ENCODE results near the gene P2RX5. TPM values are rescaled to one million over a fixed set of nuclear protein-coding genes. Genes with fewer than 3 reads are reported as not detected.
"Not testable (repeated sequence)": the region's sequence is repeated elsewhere in the genome, so short reads cannot be mapped to it uniquely, and the experiment has no call there.

P2RX5 gene
- total and polyA plus RNA-seq, 11 donors, result 5.4 to 108 (median 14.3) TPM

DNA sequence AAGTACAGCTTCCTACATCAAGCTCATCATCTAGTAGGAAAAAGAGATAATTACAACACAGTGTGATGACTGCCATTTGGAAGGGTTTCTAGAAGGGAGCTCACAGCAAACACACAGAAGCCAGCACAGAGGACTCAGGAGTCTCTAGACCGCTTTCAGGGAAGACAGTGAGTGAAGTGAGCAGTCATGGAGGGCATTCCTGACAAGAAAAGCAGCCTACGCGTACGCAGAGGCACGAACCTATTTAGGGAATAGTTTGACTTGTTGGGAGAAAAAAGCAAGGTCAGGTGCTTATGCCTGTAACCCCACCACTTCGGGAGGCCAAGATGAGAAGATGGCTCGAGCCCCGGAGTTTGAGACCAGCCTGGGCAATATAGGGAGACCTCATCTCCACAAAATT lies 19.3 kb upstream of the P2RX5 start:
- Histone ChIP-seq H3K27ac (no peak overlapping the region), H3K9me3 (no peaks in the 10 kb centered on the region), H3K27me3 (no peaks in the 10 kb centered on the region), H3K36me3 (peaks cover 6 to 88% (median 69%) of the 10 kb centered on the region in 9 donors), H3K4me1 (peaks cover 0 to 48% (median 2%) of the 10 kb centered on the region in 12 donors), H3K4me3 (no peak overlapping the region)
- DNase-seq (no peak), ATAC-seq (no peak)
- WGBS, 4 donors, result 83 to 95% (median 87%) methylated on average over 8 of the region's 8 CpGs
- intact Hi-C loops (cut with DNase I), result no loop called here
- TF ChIP-seq, protein P1, sequence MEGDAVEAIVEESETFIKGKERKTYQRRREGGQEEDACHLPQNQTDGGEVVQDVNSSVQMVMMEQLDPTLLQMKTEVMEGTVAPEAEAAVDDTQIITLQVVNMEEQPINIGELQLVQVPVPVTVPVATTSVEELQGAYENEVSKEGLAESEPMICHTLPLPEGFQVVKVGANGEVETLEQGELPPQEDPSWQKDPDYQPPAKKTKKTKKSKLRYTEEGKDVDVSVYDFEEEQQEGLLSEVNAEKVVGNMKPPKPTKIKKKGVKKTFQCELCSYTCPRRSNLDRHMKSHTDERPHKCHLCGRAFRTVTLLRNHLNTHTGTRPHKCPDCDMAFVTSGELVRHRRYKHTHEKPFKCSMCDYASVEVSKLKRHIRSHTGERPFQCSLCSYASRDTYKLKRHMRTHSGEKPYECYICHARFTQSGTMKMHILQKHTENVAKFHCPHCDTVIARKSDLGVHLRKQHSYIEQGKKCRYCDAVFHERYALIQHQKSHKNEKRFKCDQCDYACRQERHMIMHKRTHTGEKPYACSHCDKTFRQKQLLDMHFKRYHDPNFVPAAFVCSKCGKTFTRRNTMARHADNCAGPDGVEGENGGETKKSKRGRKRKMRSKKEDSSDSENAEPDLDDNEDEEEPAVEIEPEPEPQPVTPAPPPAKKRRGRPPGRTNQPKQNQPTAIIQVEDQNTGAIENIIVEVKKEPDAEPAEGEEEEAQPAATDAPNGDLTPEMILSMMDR (IDR thresholded peaks at IDR 0.05), result no peak

DNA sequence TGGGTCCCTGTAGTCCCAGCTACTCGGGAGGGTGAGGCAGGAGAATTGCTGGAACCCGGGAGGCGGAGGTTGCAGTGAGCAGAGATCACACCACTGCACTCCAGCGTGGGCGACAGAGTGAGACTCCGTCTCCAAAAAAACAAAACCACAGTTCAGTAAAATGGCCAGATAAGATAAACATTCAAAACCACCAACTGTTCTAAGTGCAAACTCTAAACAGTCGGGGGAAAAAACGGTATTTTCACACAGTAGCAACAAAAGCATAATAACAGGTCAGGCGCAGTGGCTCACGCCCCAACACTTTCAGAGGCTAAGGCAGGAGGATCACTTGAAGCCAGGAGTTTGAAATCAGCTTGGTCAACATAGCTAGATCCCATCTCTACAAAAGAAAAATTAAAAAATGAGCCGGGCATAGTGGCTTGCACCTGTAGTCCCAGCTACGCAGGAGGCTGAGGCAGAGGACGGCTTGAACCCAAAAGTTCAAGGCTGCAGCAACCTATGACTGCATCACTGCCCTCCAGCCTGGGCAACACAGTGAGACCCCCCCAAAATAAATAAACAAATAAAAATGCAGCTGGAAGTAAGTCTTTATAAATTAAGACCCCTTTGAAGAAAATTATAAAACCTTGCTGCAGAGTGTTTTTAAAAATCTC lies 17.0 kb upstream of the P2RX5 start:
- 81 to 85% (median 85%) methylated on average over 13 of the region's 13 CpGs for WGBS, 4 donors
- Histone ChIP-seq H3K9me3 (no peaks in the 10 kb centered on the region), H3K27me3 (no peaks in the 10 kb centered on the region), H3K4me3 (no peak overlapping the region), H3K27ac (peak overlapping the region in 1 of 12 donors; percentile 13), H3K36me3 (peaks cover 6 to 64% (median 53%) of the 10 kb centered on the region in 9 donors), H3K4me1 (peaks cover 0 to 37% (median 0%) of the 10 kb centered on the region in 12 donors)
- ATAC-seq, result no peak
- TF ChIP-seq POLR2A (IDR thresholded peaks at IDR 0.05), result no peak
- TF ChIP-seq, protein P1 (IDR thresholded peaks at IDR 0.05), result no peak
- no peak for DNase-seq
- intact Hi-C loops (cut with DNase I), result no loop called here

DNA sequence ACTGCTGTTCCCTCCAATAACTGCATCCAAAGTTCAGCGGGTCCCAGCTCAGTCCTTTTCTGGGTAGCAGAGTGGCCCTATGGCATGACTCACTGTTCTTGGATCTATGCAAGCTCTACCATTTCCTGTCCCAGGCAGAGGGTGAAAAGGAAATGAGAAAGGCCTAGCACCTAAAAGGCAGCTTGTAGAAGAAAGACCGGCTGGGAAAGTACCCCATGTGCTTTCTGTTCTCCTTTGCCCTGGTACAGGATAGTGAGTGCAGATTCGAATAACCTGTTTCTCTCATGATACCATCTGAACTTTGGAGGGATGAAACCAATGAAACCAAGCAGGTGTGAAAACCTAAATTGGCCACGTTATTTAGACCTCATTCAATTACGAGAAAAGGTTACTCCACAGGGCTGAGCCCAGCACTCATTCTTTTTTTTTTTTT lies 15.0 kb upstream of the P2RX5 start:
- Histone ChIP-seq H3K36me3 (peaks cover 4 to 45% (median 33%) of the 10 kb centered on the region in 9 donors), H3K27me3 (no peaks in the 10 kb centered on the region), H3K4me3 (no peak overlapping the region), H3K4me1 (peaks cover 0 to 38% (median 0%) of the 10 kb centered on the region in 12 donors), H3K9me3 (no peaks in the 10 kb centered on the region), H3K27ac (peak overlapping the region in 1 of 12 donors; percentile 68)
- intact Hi-C loops (cut with DNase I), result no loop called here
- 72 to 82% (median 75%) methylated on average over 5 of the region's 5 CpGs for WGBS, 4 donors
- DNase-seq (no peak), ATAC-seq (peak in 3 of 4 donors; percentile 22 to 42 (median 36))
- no peak for TF ChIP-seq POLR2A (IDR thresholded peaks at IDR 0.05)
- TF ChIP-seq, protein P1 (IDR thresholded peaks at IDR 0.05), result no peak

DNA sequence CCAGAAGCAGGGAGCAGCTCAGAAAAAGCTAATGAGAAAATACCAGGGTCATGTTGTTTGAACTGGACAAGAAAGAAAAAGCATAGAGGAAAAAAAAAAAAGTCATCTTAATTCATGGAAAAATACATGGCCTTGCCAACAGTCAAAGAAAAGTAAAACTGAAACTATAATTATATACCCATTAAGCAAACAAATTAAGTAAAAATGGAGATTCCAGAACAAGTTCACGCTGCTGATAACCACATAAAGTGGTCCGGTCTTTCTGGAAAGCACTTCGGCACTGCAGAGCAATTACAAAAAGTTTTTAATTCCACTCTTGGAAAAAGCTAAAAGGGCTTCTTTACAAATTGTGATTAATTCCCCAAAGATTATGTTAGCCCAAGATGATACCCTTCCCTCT lies 12.4 kb upstream of the P2RX5 start:
- WGBS, 4 donors, result 63 to 75% (median 68%) methylated on average over 3 of the region's 3 CpGs
- Histone ChIP-seq H3K36me3 (peaks cover 0 to 20% (median 11%) of the 10 kb centered on the region in 9 donors), H3K4me1 (peaks cover 0 to 38% (median 0%) of the 10 kb centered on the region in 12 donors), H3K27ac (no peak overlapping the region), H3K9me3 (no peaks in the 10 kb centered on the region), H3K27me3 (no peaks in the 10 kb centered on the region), H3K4me3 (no peak overlapping the region)
- TF ChIP-seq, protein P1 (IDR thresholded peaks at IDR 0.05), result no peak
- no peak for TF ChIP-seq POLR2A (IDR thresholded peaks at IDR 0.05)
- DNase-seq, result no peak
- intact Hi-C loops (cut with DNase I), result no loop called here
- ATAC-seq, result no peak

DNA sequence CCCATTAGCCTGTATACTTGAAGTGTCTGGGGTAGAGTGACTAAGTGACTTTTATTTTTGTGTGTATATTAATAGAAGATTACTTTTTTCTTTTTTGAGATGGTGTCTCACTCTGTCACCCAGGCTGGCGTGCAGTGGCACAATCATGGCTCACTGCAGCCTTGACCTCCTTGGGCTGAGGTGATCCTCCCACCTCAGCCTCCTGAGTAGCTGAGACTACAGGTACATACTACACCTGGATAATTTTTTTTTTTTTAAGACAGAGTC lies 9.7 kb upstream of the P2RX5 start:
- H3K36me3 ChIP-seq; intact Hi-C loops (cut with DNase I); H3K4me3 ChIP-seq; DNase-seq; H3K27me3 ChIP-seq; H3K27ac ChIP-seq; ATAC-seq; H3K9me3 ChIP-seq: not testable (repeated sequence)
- 85 to 100% (median 96%) methylated on average over 1 of the region's 1 CpG for WGBS, 4 donors
- peaks cover 0 to 13% (median 0%) of the 10 kb centered on the region in 12 donors for H3K4me1 ChIP-seq

Measured in heart left ventricle (tissue), 16 donors.